H1 (cell line): ENCODE results near the gene HSPA1A. TPM values are rescaled to one million over a fixed set of nuclear protein-coding genes. Genes with fewer than 3 reads are reported as not detected.
A peak's percentile ranks its signal among the peaks of the same experiment; 100 is the strongest.

Source experiments
- CBX5 ChIP-seq: fragments of 300-800, 300-1000 bp; sonication (generic); IDR thresholded peaks from 2 replicates; pipeline ENCODE4 v1.7.1; 2016; ENCODE audit warnings: antibody characterized with exemption, low read length, low read depth
- MAX ChIP-seq: IDR thresholded peaks from 2 replicates; pipeline ENCODE4 v1.6.1; 2012; ENCODE audit warnings: inconsistent platforms
- POLR2A ChIP-seq, 2 experiments: IDR thresholded peaks; 1 replicate in 1 of 2; 2 replicates in 1 of 2; pipeline ENCODE4 v1.6.1; 2011; ENCODE audit warnings: low read depth in 2 of 2, low read length in 2 of 2, mild to moderate bottlenecking in 2 of 2; ENCODE audit errors: control extremely low read depth in 1 of 2
- POLR2AphosphoS5 ChIP-seq: IDR thresholded peaks from 2 replicates; pipeline ENCODE4 v1.6.1; 2011; ENCODE audit warnings: low read depth, low read length
- SP2 ChIP-seq: IDR thresholded peaks from 2 replicates; pipeline ENCODE4 v1.6.1; 2012; ENCODE audit warnings: mild to moderate bottlenecking, low read length, inconsistent platforms
- TAF7 ChIP-seq: optimal IDR thresholded peaks from 2 replicates; pipeline ENCODE3; 2011; ENCODE audit warnings: low read depth, mild to moderate bottlenecking, inconsistent platforms, low read length, moderate library complexity, borderline replicate concordance
- polyA plus RNA-seq, 7 experiments: library from polyadenylated mRNA; depleted of rRNA in 3 of 7; stranded (reverse) in 5 of 7; unstranded in 2 of 7; fragments of >200 nt in 5 of 7; fragments of 200-250 nt in 2 of 7; gene quantifications; 1 replicate in 5 of 7; 2 replicates in 1 of 7; 4 replicates in 1 of 7; pipeline versions ENCODE4 v1.2.1 to v1.2.3, GENCODE V29; 2011 to 2013; ENCODE audit warnings: missing spikeins in 2 of 7, mixed read lengths in 2 of 7
- total RNA-seq: library from RNA; stranded (reverse); fragmentation: NEBNext Ultra II Directional; extraction: Animal tissue kit (Norgen Biotek cat#: 25700); gene quantifications from 2 replicates; pipeline ENCODE4 v1.2.1, GENCODE V29; 2021
- TF ChIP-seq, protein P1 (sequence below): fragments of 300-600 bp; sonication (generic); IDR thresholded peaks from 2 replicates; pipeline ENCODE4 v1.7.1; 2012; ENCODE audit warnings: low read length, moderate library complexity, mild to moderate bottlenecking, inconsistent platforms; ENCODE audit not compliant: insufficient replicate concordance
- TF ChIP-seq, protein P2 (sequence below): IDR thresholded peaks from 2 replicates; pipeline ENCODE4 v1.6.1; 2012; ENCODE audit warnings: low read length, inconsistent platforms

HSPA1A gene
- total and polyA plus RNA-seq, 2 of the 8 experiments (the other 6 are each of a cell fraction or from before 2014, with no cell fraction given) = 40.7 to 54.0 TPM

- TF ChIP-seq, protein P1, sequence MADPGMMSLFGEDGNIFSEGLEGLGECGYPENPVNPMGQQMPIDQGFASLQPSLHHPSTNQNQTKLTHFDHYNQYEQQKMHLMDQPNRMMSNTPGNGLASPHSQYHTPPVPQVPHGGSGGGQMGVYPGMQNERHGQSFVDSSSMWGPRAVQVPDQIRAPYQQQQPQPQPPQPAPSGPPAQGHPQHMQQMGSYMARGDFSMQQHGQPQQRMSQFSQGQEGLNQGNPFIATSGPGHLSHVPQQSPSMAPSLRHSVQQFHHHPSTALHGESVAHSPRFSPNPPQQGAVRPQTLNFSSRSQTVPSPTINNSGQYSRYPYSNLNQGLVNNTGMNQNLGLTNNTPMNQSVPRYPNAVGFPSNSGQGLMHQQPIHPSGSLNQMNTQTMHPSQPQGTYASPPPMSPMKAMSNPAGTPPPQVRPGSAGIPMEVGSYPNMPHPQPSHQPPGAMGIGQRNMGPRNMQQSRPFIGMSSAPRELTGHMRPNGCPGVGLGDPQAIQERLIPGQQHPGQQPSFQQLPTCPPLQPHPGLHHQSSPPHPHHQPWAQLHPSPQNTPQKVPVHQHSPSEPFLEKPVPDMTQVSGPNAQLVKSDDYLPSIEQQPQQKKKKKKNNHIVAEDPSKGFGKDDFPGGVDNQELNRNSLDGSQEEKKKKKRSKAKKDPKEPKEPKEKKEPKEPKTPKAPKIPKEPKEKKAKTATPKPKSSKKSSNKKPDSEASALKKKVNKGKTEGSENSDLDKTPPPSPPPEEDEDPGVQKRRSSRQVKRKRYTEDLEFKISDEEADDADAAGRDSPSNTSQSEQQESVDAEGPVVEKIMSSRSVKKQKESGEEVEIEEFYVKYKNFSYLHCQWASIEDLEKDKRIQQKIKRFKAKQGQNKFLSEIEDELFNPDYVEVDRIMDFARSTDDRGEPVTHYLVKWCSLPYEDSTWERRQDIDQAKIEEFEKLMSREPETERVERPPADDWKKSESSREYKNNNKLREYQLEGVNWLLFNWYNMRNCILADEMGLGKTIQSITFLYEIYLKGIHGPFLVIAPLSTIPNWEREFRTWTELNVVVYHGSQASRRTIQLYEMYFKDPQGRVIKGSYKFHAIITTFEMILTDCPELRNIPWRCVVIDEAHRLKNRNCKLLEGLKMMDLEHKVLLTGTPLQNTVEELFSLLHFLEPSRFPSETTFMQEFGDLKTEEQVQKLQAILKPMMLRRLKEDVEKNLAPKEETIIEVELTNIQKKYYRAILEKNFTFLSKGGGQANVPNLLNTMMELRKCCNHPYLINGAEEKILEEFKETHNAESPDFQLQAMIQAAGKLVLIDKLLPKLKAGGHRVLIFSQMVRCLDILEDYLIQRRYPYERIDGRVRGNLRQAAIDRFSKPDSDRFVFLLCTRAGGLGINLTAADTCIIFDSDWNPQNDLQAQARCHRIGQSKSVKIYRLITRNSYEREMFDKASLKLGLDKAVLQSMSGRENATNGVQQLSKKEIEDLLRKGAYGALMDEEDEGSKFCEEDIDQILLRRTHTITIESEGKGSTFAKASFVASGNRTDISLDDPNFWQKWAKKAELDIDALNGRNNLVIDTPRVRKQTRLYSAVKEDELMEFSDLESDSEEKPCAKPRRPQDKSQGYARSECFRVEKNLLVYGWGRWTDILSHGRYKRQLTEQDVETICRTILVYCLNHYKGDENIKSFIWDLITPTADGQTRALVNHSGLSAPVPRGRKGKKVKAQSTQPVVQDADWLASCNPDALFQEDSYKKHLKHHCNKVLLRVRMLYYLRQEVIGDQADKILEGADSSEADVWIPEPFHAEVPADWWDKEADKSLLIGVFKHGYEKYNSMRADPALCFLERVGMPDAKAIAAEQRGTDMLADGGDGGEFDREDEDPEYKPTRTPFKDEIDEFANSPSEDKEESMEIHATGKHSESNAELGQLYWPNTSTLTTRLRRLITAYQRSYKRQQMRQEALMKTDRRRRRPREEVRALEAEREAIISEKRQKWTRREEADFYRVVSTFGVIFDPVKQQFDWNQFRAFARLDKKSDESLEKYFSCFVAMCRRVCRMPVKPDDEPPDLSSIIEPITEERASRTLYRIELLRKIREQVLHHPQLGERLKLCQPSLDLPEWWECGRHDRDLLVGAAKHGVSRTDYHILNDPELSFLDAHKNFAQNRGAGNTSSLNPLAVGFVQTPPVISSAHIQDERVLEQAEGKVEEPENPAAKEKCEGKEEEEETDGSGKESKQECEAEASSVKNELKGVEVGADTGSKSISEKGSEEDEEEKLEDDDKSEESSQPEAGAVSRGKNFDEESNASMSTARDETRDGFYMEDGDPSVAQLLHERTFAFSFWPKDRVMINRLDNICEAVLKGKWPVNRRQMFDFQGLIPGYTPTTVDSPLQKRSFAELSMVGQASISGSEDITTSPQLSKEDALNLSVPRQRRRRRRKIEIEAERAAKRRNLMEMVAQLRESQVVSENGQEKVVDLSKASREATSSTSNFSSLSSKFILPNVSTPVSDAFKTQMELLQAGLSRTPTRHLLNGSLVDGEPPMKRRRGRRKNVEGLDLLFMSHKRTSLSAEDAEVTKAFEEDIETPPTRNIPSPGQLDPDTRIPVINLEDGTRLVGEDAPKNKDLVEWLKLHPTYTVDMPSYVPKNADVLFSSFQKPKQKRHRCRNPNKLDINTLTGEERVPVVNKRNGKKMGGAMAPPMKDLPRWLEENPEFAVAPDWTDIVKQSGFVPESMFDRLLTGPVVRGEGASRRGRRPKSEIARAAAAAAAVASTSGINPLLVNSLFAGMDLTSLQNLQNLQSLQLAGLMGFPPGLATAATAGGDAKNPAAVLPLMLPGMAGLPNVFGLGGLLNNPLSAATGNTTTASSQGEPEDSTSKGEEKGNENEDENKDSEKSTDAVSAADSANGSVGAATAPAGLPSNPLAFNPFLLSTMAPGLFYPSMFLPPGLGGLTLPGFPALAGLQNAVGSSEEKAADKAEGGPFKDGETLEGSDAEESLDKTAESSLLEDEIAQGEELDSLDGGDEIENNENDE = no peak
- TF ChIP-seq CBX5 (no peak), SP2 (no peak), MAX (0 out of 2 replicates have a peak, but pooled peaks have one; percentile 25), TAF7 (peak; percentile 99), POLR2A (IDR thresholded peaks at IDR 0.05; ENCODE audit: control extremely low read depth in 1 of 2, low read depth in 2 of 2, low read length in 2 of 2) (peak; percentile 98 to 99), POLR2AphosphoS5 (peak; percentile 97)
- TF ChIP-seq, protein P2, sequence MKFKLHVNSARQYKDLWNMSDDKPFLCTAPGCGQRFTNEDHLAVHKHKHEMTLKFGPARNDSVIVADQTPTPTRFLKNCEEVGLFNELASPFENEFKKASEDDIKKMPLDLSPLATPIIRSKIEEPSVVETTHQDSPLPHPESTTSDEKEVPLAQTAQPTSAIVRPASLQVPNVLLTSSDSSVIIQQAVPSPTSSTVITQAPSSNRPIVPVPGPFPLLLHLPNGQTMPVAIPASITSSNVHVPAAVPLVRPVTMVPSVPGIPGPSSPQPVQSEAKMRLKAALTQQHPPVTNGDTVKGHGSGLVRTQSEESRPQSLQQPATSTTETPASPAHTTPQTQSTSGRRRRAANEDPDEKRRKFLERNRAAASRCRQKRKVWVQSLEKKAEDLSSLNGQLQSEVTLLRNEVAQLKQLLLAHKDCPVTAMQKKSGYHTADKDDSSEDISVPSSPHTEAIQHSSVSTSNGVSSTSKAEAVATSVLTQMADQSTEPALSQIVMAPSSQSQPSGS = peak; percentile 68; the same call in 1 of the 2 replicates
These were observed 19.3 kb downstream of the HSPA1A start (continued) for GRCh38 chr6:31834367-31835250.
